Measurements from ENCODE around the gene HERC6.
"Not testable (repeated sequence)": the region's sequence is repeated elsewhere in the genome, so short reads cannot be mapped to it uniquely, and the experiment has no call there.

HERC6 gene

DNA sequence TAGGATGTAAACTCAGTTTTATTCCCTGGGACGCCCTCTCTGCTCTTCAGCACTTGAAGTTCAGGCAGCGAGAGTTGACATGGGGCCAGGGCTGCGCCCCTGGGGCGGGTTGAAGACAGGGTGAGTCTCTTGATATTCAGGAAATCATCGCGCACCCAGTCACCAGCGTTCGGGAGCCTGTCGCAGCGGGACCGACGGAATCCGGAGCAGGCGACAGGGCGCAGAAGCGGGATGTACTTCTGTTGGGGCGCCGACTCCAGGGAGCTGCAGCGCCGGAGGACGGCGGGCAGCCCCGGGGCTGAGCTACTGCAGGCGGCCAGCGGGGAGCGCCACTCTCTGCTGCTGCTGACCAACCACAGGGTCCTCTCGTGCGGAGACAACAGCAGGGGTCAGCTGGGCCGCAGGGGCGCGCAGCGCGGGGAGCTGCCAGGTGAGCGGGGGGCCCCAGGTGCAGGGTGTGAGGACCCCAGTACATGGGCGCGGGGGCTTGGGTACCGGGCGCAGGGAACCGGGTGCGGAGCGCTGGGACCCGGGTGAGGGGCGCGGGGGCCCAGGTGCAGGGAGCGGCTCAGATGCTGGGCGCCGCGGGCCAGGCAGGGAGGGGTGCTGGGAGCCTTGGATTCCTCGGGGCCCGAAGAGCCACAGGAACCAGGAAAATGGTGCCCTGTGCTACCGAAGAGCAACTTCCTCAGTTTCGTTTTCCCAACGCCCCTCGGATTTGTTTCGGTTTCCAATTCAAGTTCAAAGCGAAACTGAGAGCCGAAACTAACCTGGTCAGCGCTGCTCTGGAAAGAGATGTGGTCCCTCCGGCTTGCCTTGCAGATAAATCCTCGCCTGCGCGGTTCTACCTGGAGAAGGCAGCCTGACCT, at the start of gene HERC6:
Gene HERC6, plus strand, starts transcription at position 162 of the 869 bp plus-strand sequence. Its CDS starts 70 bp downstream, at position 232.
- peak; percentile 67 for DNase-seq

- peak; percentile 6 for DNase-seq
These were observed 44.8 kb upstream of the HERC6 start for GRCh38 chr4:88333741-88334405.

DNA sequence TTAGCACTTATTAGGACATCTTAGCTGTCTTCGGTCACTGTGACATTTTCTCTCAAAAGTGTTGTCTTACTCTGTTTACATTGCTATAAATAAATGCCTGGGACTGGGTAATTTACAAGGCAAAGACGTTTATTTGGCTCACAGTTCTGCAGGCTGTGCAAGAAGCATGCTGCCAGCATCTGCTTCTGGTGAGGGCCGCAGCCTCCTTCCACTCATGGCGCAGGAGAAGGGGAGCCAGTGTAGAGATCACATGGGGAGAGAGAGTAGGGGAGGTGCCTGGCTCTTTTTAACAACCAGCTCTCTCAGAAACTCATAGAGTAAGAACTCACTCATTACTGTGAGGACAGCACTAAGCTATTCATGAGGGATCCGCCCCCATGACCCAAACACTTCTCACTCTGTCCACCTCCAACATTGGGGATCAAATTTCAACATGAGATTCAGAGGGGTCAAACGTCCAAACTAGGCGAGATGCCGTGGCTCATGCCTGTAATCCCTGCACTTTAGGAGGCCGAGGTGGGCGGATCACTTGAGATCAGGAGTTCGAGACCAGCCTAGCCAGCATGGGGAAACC, 43.5 kb upstream of the HERC6 start:
- DNase-seq: no peak

GRCh38 chr4:88341227-88342192, 37.1 kb upstream of the HERC6 start:
- DNase-seq: peak; percentile 78

- DNase-seq: not testable (repeated sequence)
These were observed 31.8 kb upstream of the HERC6 start for GRCh38 chr4:88346902-88347301.

- DNase-seq: not testable (repeated sequence)
These were observed 29.9 kb upstream of the HERC6 start for GRCh38 chr4:88348761-88349160.

DNA sequence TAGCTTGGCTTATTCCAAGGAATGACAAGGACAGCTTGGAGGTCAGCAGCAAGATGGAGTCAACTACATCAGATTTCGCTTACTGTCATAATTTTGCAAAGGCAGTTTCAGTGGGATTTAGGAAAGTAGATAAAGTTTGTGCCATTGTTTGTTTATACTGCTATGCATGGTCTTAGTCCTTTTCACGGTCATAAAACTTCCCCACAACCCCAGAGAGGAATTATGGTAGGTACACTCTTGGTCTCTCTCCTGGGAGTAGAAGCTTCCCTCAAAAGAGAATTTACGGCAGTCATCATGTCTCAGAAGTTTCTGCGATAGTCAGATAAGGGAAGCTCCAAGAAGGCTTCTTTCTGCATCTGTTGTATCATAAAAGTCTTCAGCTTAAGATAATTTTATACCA, 27.9 kb upstream of the HERC6 start:
- DNase-seq: no peak

DNA sequence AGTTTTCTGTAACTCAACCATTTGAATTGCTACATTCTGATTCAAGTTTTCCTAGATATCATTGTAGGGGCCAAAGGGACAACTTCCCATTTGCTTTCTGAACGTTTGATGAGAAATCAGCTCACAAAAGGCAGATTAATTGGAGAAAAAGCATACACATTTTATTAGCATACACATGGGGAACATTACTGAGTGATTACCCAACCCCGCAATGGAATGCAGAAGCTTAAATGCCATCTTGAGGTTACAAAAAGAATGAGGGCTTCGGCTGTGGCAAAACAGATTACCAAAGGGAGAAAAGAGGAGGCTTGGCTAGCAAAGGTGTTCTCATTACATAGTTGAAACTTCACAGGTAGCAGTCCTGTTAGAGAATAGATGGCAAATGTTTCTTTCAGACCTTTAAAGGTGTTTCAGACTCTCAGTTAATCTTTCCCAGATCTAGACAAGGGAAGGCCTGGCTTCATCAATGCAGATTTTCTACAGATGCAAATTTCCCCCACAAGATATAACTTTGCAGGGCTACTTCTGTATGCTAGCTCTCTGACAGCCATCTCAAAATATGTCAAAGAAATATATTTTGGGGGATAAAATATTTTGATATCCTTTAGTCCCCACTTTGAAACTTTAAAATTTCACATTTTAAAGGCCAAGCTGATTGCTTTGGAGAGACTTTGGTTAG, 26.5 kb upstream of the HERC6 start:
- DNase-seq: peak; percentile 31

DNA sequence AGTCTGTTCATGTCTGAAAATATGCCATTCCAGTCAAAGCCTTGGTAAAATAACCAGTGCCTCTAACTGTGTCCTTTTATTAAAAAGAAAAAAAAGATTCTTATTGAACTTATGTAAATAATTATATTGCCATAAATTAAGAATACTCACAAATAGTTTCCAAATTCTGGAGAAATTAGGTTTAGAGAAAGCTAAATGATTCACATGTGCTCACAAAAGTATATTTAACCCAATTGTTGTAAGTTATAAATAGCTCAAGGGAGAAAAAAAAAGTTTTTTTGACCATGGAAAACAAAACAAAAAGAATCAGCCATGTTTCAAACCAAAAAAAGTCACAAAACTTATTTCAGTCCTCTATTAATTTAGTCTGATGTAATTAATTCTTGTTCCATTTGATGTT, 25.3 kb upstream of the HERC6 start:
- no peak for DNase-seq

DNA sequence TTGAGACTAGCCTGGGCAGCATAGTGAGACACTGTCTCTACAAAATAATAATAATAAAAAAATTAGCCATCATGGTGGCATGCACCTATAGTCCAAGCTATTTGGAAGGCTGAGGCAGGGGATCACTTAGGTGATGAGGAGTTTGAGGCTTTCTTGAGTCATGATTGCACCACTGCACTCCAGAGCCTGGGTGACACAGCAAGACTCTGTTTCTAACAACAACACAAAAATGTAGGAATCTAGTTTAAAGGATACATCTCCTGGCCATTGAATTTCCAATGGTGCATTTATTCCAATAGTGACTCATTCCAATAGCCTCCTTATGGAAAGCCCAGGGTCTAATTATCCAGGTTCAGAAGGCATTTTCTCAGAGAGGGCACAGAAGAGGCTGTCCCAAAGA, 21.9 kb upstream of the HERC6 start:
- no peak for DNase-seq

DNA sequence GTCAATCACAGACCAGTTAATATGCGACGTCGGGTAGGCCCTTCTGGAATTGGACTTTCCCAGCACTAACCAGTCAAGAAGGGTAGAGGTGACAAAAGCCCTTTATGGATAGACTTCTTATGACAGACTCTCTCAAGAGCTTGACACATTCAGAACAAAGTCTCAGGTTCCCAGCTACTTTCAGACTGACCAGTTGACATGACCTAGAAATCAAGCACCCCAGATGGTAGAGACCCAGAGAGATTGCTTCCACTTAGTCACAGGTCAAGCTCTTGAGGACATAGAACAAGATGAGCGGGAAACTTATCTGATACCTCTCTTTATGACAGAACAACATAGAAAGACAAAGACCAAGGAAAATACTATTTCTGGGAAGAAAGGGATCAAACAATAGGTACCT, 21.4 kb upstream of the HERC6 start:
- no peak for DNase-seq

GRCh38 chr4:88359558-88359957, 19.1 kb upstream of the HERC6 start:
- no peak for DNase-seq

- no peak for DNase-seq
These were observed 18.4 kb upstream of the HERC6 start for GRCh38 chr4:88360256-88360655.

- no peak for DNase-seq
These were observed 17.9 kb upstream of the HERC6 start for GRCh38 chr4:88360791-88361190.

DNA sequence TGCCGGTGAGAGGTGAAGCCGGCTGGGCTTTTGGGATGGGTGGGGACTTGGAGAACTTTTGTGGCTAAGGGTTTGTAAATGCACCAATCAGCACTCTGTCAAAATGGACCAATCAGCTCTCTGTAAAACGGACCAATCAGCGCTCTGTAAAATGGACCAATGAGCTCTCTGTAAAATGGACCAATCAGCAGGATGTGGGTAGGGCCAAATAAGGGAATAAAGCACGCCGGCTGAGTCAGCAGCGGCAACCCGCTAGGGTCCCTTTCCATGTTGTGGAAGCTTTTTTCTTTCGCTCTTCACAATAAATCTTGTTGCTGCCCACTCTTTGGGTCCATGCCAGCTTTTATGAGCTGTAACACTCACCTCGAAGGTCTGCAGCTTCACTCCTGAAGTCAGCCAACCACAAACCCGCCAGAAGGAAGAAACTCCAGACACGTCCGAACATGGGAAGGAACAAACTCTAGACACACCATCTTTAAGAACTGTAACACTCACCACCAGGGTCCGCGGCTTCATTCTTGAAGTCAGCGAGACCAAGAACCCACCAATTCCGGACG, 17.4 kb upstream of the HERC6 start:
- not testable (repeated sequence) for DNase-seq

- DNase-seq: no peak
These were observed 12.2 kb upstream of the HERC6 start for GRCh38 chr4:88366460-88366859.

- DNase-seq: no peak
These were observed 10.8 kb upstream of the HERC6 start for GRCh38 chr4:88367826-88368225.

- peak; percentile 28 for DNase-seq
These were observed 9.4 kb upstream of the HERC6 start for GRCh38 chr4:88369180-88369812.

DNA sequence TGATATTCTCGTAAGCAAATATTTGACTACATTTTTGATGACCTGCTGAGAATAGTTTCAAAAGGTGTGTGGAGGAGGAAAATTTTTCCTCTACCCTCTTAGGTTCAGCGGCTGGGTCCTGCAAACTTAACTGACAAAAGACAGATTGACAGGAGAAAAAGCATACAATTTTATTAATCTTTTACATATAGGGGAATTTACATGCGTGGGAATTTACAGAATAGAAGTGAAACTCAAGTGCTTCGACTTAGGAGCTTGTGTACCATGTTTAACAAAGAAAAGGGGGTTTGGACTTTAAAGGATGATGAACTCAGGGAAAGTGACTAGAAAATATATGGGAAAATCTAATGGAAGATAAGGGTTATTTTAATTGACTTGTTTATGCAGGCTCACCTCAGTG, 2.5 kb downstream of the HERC6 start:
- no peak for DNase-seq

DNA sequence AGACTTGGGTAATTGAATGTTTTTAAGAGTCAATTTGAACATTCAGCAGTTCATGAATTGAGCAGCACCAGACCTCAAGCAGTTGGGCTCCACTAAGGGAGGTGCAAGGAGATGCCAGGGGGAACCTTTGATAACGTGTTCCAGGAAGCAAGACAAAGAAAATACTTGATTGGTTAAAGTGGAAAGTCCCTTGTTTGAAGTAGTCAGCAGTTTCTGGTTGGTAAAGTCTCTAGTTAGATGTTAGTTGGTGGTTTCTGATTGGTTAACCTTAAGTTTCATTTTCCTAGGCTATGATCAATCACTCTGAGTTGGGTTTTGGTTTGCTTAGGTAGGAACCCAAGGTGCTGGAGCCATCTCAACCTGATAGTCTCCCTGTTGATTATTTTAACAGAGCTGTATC, 4.0 kb downstream of the HERC6 start:
- no peak for DNase-seq

- no peak for DNase-seq
These were observed 11.5 kb downstream of the HERC6 start for GRCh38 chr4:88390128-88390527.

All from fibroblast of upper back skin (primary cell).